Stimulated activated CD4-positive, alpha-beta T cell treated with anti-CD3 and anti-CD28 coated beads, Interleukin-1b, Interleukin-23, amount 100 ng/mL, for 48 hours (primary cell): ENCODE measurements around the gene HAUS8.
"Not testable (repeated sequence)": the region's sequence is repeated elsewhere in the genome, so short reads cannot be mapped to it uniquely, and the experiment has no call there.

Experiments
- DNase-seq: peaks from one replicate; pipeline ENCODE4 v3.0.0-alpha.2; 2020

HAUS8 gene

DNA sequence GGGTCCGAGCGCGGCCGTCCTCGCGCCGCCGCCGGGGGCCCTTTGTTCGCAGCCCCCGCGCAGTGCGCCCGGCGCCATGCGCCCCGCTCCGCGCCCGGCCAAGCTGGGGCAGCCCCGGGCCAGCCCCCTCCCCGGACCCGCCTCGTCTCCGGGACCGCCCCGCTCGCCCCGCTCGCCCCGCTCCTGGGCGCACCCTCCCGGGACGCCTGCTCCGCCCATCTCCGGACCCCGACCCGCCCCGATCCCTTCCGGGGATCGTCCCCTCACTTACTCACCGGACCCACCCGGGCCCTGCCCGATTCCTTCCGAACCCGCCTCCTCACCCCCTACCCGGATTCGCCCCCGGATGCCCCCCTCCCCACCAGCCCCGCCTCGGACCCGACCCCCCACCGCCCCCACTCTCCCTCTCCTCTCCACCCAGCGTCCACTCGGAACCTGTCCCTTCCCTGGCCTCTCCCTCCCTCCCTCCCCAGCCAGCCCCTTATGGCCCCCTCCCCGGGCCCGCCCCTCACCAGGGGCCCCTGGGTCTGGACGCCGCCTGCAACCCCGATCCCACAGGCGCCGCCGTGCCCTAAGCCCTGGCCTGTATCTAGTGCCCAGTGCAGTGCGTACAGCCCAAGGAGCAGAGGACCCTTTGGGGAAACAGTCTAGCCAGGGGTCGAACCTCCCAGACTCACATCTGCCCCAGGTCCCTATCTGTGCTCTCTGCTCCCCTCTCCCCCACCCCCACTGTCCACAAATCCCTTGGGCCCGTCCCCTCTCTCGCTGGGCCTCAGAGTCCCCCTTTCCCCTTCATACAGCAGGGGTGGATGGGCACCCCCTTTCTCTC lies 48.3 kb downstream of the HAUS8 start, which contains the start of gene CPAMD8:
Gene CPAMD8 (minus strand): TSS at position 105 of the 829 bp plus-strand sequence. CDS start 168 bp downstream, outside the sequence.
- no peak for DNase-seq

DNA sequence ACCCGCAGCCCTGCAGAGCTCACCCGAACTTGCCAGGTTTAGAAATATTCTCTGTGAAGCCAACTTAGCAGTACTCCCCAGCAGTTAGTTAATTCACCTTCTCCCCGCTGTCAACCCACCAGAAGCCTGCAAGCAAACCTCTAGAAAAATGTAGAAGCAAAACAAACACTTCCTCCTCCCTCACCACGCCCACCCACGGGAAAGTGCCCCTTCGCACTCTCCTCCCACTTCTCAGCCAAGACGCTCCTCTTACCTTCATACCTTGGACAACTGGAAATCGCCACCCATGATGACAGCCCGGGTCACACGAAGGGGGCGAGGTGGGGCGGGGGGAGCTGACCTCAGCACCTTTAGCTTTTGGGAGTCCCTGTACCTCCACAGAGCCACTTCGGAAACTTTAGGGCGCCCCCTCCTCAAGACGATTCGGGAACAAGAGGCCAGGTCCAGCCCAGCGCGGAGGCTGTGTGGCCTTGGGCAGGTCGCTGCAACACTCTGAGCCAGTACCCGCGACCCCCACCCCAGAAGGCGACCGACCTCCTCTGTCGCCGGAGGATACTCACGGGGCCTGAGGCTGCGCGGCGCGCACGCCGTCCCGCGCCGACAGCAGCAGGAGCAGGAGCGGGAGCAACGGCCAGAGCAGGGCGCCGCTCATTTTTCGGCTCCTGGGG lies 49.1 kb downstream of the HAUS8 start:
- no peak for DNase-seq

DNA sequence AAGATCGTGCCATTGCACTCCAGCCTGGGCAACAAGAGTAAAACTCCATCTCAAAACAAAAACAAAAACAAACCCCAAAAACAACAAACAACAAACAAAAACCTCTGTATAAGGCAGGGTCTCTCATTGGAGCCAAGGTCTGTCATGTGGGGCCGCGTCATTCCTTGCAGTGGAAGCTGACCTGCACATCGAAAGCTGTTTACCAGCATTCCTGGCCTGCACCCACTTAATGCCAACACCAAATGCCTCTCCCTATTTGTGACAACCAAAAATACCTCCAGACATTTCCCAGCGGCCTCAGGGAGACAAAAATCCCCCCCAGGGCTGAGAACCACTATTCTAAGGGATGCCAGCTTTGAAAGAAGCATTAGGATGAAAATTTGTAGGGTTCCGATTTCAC lies 49.9 kb downstream of the HAUS8 start:
- no peak for DNase-seq

DNA sequence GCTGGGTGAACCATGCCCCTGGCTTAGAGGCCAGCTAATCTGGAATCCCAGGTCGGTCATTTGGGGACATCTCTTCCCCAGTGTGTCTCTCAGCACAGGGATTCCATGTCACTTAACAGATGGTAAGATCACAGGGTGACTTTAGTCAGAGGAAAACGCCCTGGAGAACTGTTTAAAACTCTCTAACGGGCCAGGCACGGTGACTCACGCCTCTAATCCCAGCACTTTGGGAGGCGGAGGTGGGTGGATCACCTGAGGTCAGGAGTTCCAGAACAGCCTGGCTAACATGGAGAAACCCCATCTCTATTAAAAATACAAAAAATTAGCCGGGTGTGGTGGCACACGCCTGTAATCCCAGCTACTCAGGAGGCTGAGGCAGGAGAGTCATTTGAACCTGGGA lies 50.3 kb downstream of the HAUS8 start:
- DNase-seq: not testable (repeated sequence)

DNA sequence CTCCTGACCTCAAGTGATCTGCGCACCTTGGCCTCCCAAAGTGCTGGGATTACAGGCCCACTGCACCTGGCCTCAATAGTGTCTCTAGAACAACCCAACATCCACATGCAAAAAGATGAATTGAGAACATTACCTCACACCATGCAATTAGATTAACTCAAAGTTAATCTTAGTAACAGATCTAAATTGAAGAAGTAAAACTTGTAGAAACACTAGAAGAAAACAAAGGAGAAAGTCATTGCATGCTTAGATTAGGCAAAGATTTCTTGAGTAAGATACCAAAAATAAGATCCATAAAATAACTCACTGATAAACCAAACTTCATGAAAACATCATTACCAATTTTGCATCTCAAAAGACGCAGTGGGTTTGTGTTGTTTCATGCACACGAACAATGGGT lies 51.4 kb downstream of the HAUS8 start:
- no peak for DNase-seq

DNA sequence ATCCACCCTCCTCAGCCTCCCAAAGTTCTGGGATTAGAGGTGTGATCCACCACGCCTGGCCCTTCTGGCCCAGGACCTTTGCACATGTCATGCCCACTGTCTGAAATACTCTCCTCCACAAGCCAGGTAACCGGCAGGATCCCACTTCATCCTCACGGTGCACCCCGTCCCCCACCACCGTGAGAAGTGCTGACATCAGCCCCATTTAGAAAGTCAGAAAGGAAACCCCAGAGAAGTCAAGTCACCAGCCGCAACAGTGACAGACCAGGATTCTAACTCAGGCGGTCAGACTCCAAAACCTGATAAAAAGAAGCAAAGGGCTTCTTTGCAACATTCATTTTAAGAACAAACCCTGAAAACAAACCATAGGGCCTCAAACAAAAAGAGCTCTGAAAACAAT lies 52.5 kb downstream of the HAUS8 start:
- no peak for DNase-seq

DNA sequence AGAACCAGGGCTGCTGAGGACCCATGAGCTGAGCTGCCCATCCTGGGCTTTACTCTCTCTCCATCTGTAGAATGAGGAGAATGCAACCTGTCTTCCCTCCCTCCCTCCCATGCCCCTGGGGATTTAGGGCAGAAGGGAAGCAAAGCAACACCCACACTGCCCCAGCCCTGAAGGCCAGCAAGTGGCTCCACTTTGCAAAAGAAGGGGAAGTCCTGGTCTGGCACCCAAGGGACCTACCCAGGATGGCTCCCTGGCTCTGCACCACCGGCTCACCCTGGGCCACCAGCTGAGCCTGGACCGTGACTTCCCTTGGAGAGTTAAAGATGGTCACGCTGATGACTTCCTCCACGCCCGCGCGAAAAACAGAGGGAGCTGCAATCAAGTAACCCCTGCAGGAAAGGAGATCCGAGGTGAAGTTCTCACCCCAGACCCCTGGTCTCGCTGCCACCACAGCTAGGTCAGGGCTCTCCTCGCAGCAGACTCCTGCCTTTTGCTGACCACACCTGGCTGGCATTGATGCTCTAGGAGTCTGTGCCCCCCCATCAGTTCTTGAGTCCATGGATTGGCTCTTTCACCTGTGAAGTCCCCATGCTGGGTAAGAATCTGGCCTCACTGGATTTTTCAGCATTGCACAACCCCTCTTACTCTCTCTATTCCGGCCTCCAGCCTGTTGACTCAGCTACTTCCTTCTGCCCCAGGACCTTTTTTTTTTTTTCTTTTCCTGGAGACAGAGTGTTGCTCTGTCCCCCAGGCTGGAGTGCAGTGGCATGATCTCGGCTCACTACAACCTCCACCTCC lies 53.3 kb downstream of the HAUS8 start:
- no peak for DNase-seq

DNA sequence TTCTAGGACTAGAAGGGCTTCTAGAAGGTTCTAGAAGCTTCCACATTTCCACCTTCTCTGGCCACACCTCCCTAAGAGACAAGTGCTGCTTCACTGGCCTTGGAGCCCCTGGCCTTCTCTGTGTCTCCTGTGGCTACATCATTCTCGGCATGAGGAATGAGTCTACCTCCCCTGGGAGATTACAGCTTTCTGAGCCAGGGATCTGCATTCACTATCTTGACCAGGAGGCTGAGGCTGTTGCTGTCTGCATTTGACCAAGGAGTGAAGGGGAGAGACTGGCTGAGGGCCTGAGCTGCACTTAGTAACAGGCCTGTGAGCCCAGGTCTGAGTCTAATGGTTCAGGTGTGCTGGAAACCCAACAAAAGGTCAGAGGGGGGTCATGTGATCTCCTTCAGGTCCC lies 53.9 kb downstream of the HAUS8 start:
- DNase-seq: no peak

DNA sequence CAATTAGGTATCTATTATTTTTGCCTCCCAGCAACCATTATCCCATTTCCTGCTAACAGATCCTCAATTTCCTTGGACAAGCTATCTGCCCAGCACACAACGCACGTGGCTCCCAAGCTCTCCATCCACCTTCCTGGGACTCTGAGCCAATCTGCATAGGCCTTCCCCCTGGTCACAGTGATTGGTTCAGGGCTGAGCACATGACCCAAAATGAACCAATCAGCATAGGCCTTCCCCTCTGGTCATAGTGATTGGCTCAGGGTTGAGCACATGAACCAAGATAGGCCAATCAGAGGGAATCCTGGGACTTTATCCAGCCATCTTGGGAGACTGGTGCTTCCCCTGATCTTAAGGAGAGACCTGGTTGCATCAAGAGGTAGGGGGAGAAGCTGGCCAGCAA lies 54.4 kb downstream of the HAUS8 start:
- no peak for DNase-seq

DNA sequence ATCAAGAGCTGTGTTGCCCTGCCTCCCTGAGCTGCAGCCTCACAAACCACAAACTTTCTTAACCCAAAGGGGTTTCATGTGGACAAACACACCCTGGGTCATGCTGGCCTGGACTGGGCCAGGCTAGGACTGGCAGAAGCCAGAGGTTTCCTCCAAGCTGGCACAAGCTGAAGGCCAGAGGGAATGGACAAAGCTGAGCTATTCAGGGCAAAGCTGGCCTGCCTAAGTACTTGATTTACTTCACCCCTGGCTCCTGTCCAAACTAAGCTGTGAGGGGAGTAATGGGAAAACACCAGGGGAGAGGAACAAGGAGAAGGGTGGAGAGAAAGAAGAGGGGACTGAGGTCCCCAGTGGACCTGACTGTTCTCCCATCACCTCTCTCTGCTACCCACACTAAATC lies 54.9 kb downstream of the HAUS8 start:
- DNase-seq: no peak

DNA sequence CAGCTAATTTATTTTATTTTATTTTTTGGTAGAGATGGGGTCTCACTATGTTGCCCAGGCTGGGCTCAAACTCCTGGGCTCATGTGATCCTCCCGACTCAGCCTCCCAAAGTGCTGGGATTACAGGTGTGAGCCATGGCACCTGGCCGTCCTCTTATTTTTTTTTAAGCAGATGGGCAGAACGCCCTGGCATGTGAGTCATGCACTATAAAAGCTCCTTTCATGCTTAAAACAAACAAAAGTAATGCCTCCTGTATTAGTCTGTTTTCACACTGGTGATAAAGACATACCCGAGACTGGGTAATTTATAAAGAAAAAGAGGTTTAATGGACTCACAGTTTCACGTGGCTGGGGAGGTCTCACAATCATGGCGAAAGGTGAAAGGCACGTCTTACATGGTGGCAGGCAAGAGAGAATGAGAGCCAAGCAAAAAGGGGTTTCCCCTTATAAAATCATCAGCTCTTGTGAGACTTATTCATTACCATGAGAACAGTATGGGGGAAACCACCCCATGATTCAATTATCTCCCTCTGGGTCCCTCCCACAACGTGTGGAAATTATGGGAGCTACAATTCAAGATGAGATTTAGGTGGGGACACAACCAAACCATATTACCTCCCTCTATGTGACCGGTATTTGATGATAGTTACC lies 60.9 kb downstream of the HAUS8 start:
- peak; percentile 7 for DNase-seq

DNA sequence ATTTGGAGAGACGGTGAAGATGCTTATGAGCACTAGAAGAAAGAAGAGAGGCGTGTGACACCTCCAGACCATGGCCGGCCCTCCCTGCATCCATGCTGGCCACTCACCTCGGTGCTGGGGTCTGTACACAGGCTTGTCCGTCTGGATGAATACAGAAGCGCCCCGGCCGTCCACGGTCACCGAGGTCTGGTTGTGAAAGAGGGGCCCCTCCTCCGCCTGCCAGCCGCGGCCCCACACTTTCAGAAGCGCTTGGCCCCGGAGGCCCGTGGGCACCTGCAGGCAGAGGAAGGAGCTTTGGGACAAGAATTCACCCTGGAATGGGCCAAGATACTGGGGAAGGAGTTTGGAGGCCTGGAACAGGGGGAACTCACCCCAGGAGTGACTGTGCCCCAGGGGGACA lies 63.8 kb downstream of the HAUS8 start:
- DNase-seq: no peak

DNA sequence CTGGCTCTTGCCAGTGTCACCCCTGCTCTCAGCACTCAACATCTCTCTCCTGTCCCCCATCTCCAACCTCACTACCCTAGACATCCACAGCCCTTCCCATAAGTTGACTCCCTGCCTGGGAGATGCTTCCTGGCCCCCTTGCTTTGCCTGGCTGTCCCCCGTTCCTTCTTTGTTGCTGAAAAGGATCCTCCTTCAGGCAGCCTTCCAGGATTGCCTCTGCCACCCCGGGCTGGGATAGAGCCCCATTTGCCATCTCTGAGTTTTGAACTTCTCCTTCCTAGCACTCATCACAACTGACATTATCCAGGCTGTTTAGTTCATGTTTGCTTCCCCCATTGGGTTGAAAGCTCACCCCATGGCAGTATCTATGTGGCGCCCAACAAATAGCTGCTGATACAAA lies 68.7 kb downstream of the HAUS8 start:
- DNase-seq: no peak

DNA sequence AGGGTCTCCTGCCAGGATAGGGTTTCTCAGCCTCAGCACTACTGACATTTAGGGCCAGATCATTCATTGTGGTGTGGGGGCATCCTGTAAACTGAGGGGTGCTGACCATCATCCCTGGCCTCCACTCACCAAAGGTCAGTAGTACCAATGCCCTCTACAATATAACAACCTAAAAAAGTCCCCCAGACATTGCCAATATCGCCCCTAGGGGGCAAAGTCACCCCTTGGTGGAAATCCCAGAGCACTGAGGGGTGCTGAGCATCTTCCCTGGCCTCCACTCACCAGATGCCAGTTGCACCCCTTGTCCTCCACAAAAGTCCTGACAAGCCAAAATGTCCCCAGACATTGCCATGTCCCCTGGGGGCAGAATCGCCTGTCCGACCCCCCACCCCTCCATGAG lies 70.3 kb downstream of the HAUS8 start:
- DNase-seq: no peak

DNA sequence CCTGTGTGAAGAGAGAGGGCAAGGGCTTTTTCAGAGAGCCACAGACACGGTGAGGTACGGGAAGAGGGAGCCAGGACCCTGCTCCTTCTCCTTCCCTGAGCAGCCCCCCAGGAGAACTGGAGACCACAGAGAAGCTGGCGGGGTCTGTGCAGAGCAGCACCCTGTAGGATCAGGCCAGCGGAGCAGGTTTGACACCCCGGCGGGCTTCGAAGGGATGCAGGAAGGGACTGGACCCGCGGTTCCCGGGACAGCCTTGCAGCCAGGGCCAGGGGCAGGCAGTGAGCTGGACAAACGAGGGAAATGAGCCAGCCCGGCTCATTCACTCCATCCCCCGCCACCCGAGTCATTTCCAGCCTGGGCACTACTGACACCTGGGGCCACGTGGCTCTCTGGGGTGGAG lies 70.9 kb downstream of the HAUS8 start:
- DNase-seq: no peak

DNA sequence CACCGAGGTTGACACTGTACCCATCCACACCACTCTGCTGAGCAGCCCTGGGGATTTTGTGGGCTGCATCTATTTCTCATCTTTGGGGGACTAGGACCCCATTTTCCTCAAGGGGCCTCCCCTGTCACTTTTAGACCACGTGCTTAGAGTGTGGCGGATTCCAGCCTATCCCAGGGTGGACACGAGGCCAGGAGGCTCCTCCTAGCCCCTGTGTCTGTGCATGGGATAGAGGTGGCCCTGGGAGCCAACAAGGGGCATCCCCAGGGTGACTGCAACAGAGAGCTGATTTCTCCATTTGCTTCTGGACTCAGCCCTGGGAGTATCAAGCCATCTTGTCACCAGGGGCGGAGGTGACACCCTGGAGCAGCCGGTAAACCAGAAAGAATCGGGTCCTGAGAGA lies 72.8 kb downstream of the HAUS8 start:
- no peak for DNase-seq

DNA sequence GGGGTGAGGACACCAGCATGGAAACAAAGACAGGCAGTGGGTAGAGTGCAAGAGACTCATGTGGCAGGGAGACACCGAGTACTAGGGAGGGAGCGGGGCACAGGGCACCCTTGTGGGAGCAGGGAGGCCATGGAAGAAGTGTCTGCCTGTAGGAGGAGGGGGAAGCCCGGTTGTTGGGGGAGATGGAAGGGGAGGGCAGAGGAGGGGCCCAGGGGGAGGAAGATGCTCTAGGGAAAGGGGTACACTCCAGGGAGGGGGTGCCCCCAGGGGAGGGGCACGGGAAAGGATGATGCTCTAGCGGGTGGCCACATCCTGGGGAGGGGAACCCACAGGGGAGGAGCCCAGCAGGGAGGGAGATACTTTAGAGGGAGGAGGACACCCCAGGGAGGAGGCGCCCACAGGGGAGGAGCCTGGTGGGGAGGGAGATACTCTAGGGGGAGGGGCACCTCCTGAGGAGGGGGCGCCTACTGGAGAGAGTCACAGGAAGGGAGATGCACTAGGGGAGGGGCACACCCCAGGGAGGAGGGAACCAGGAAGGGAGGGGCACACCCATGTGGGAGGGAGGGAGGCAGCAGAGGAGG lies 73.6 kb downstream of the HAUS8 start:
- DNase-seq: peak; percentile 52
